Erythroblast (primary cell): ENCODE measurements around the gene LMLN.

ENCODE experiments used
- GATA1 ChIP-seq: IDR thresholded peaks from 2 replicates; pipeline ENCODE4 v1.6.1; 2011; ENCODE audit warnings: low read depth, mild to moderate bottlenecking, control low read depth, low read length, moderate library complexity
- POLR2A ChIP-seq: IDR thresholded peaks from 2 replicates; pipeline ENCODE4 v1.6.1; 2011; ENCODE audit warnings: mild to moderate bottlenecking, low read length

DNA sequence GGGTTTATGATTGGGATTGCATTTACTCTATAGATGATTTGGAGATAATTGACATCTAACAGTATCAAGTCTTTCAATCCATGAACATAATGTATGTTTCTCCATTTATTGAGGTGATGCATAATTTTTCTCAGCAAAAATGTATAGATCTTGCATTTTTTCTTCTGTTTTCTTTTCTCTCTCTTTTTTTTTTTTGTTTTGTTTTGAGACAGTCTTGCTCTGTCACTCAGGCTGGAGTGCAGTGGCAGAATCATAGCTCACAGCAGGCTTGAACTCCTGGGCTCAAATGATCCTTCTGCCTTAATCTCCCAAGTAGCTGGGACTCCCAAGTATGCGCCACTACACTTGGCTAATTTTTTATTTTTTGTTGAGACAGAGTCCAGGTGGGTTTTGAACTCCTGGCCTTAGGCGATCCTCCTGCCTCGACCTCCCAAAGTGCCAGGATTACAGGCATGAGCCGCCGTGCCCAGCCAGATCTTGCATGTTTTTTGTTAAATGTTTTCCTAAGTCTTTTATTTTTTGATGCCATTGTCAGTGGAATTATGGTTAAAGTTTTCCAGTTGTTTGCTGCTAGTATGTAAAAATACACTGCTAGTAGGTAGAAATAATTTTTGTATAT, 3.1 kb downstream of the LMLN start:
- TF ChIP-seq POLR2A, result no peak
- TF ChIP-seq GATA1, result no peak
